Measurements from ENCODE around the gene PTPRN2. TPM values are rescaled to one million over a fixed set of nuclear protein-coding genes. Genes with fewer than 3 reads are reported as not detected.

The PTPRN2 gene
- polyA plus RNA-seq, 4 donors = 7.4 to 9.6 (median 8.8) TPM

DNA sequence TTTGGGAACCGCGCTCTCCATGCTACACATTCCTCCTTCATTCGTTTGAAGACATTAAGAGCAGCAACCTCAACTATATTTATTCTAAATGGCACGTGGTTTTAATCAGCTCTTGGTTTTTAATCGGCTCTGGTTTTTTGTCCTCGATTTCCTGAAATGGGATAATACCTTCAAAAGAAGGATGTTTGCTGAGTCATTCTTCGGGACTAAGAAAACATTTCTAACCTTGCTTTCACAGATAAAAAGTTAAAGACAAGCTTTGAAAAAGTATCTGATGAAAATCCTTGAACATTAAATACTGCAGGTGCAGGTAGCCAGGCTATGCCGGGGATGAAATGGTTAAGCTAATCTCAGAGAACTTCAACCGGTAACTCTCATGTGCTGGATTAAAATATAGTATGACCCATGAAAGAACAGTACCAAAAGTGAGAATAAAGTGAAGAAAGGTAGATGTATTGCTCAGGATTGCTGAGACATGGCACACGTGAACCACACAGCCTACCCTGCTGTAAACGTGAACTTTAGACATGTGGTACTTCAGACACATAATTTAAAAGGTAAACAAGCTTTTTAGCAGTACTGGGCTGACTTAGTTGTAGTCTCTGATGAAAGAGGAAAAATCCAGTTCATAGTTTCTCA lies 89.1 kb downstream of the PTPRN2 start:
- DNase-seq (ENCODE audit: low read depth in 4 of 4, low spot score in 3 of 4) = no peak

DNA sequence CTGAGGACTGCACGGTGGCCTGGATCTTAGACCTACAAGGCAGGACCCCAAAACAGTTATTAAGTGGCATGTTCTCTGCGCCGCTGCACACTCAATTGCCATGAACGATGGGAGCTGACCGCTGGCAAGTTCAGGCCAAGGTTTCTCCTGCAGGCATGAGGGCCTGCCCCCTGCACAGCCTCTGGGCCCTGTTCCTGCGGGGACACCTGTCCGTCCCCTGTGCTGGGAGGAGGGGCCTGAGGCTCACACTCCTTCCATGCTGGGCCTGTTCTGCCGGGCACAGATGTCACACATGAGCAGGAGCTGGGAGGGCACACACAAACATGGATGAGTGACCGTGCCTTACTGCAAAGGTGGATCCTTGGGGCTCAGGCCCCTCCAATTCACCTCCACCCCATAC lies 90.0 kb downstream of the PTPRN2 start:
- DNase-seq (ENCODE audit: low read depth in 4 of 4, low spot score in 3 of 4) = no peak

GRCh38 chr7:158495786-158496185 lies 91.8 kb downstream of the PTPRN2 start:
- DNase-seq (ENCODE audit: low read depth in 4 of 4, low spot score in 3 of 4) = peak in 3 of 4 donors; percentile 12 to 22 (median 20)

- no peak for DNase-seq (ENCODE audit: low read depth in 4 of 4, low spot score in 3 of 4)
These were observed 92.4 kb downstream of the PTPRN2 start for GRCh38 chr7:158495216-158495615.

- no peak for DNase-seq (ENCODE audit: low read depth in 4 of 4, low spot score in 3 of 4)
These were observed 93.0 kb downstream of the PTPRN2 start for GRCh38 chr7:158494643-158495042.

DNA sequence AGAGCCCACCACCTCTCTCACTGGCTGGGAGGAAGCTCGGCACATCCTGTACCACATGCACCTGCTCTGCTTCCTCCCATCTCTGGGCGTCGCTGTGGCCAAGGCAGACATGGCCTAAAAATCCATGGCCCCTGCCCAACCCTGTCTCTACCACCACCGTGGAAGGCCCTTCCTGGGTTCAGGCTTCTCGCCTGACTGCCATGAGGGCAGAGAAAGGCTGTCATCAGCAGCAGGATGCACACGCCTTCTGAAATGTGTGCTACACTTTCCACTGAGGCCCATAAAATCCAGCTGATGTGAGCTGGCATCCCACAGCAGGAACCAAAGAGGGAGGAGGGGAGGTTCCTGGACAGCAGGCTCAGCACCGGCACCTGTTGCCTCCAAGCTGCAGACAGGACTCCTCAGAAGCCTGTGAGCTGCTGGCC lies 93.4 kb downstream of the PTPRN2 start:
- no peak for DNase-seq (ENCODE audit: low read depth in 4 of 4, low spot score in 3 of 4)

DNA sequence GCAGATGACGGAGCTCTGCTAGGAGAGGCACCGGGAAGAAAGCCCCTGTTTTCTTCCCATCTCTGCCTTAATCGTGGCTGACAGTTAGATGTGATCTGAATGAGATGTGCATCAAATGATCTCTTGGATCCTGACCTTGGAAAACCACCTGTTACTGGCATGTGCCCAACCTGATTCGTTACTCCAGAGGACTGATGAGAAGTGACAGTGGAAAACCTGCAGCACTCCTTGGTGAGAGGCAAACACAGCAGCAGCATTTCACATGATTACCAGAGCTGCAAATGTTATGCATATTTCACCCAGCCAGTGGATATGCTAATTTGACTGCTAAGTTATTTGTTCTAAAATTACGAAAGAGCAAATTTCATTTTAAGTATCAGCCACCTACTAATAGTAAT lies 95.3 kb downstream of the PTPRN2 start:
- no peak for DNase-seq (ENCODE audit: low read depth in 4 of 4, low spot score in 3 of 4)

- DNase-seq (ENCODE audit: low read depth in 4 of 4, low spot score in 3 of 4) = no peak
These were observed 96.5 kb downstream of the PTPRN2 start for GRCh38 chr7:158491094-158491493.

DNA sequence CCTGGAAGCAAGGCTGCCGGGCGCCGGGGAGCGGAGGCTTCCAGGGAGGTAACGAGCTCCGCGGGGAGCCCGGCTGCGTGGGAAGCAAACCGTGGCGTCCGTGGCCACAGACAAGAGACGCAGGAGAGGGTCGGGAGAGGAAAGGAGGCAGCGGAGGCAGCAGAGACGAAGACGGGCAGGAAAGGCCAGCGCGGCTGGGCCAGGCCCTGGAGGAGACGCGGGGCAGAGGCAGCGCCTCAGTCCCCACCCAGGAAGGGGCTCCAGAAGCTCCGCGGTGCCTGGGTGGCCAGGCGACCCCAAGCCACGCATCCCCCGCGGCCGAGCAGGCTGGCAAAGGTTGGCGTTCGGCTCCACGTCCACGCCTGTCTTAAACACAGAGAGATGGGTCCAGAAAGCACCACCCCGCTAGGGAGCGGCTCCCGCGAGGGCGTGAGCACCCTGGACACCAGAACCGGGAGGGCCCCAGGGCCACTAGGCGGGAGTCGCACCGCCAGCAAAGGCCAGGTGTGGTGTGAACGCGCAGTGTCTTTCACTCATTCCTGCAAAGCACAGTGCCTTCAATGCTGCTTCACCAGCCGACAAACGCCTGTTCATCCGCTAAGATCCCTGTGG lies 97.3 kb downstream of the PTPRN2 start:
- DNase-seq (ENCODE audit: low read depth in 4 of 4, low spot score in 3 of 4) = no peak

DNA sequence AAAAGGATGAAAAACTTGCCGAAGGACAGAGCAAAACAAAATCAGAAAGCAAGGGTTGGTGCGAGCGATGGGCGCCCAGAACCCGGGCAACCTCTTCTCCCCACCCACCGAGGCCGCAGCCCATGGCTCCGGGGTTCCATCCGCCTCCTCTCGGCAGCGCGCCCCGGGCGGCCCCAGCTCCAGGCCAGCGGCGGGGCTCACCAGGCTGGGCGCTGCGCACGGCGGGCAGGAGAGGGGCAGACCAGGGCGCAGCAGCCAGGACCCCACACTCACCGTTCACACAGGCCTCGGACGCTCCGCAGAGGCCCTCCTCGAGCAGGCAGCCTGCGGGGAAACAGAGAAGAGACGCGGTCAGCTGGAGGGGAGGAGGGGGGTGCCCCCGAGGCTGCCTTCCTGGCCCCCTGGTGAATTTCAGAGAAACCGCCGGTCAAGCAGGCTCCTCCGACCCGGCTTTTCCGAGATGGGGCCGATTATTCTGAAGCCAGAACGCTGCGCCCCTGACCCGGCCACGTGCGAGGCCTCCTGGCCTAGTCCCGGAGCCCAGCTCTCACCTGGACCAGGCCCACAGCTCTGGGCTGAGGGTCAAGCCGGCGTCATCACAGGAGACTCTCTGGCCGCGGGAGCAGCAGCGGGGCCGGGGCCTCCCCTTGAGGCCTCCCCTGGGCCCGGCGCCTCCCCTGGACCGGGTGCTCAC lies 98.0 kb downstream of the PTPRN2 start:
- DNase-seq (ENCODE audit: low read depth in 4 of 4, low spot score in 3 of 4) = no peak

DNA sequence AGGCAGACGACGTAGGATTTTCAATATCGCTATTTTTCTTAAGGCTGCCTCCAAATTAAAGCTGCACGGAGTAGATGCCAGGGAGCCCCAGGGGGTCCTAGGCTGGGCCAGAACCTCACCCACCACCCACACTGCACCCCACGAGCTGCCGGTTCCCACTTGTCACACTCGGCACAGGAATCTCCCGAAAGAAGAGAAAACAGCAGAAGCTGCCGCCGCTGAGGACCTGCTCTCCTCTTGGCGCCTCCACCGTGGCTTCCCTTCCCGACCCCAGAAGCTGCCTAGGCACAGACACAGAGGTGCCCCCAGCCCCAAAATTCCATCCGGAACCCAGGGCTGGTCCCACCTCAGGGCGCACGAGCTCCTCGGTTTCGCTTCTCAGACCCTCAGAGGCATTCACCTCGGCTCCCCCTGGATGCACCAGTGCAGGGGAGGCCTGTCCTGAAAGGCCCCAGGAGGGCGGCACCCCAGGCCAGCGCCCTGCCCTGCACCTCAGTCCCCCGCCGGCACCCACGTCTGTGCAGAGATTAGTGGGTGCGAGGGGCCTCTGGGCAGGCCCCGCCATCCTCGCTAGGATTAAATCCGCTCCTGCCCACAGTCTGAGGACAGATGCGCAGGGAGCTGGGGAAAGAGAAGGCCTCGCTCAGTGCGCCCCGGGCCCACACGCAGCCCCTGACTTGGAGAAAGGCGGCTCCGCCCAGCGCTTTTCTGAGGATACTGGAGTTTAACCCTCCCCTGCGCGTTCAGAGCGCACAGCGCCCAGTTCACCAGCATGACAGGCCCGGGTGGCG lies 99.2 kb downstream of the PTPRN2 start:
- DNase-seq (ENCODE audit: low read depth in 4 of 4, low spot score in 3 of 4) = no peak

DNA sequence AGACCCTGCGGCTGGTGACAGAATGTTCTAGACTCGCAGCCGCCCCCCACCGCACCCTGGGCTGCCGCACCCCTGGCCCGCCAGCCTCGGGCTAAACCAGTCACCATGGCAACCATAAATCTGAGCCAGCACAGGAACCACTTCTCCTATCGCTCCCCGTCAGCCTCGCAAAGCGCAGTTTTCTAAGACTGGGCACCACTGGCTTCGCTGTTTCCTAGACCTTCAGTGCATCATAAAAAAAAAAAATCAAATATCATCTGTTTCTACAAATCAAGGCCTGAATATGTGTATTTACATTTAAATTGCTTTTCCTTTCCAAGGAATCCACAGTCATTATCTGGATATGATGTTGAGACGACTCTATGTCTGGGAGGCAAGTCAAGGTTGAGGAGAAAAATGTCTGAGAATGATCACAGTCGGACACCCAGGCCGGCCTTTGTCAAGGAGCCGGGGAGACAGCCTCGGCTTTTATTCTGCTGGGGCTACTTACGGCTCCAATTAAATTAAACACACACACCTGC lies 99.9 kb downstream of the PTPRN2 start:
- no peak for DNase-seq (ENCODE audit: low read depth in 4 of 4, low spot score in 3 of 4)

DNA sequence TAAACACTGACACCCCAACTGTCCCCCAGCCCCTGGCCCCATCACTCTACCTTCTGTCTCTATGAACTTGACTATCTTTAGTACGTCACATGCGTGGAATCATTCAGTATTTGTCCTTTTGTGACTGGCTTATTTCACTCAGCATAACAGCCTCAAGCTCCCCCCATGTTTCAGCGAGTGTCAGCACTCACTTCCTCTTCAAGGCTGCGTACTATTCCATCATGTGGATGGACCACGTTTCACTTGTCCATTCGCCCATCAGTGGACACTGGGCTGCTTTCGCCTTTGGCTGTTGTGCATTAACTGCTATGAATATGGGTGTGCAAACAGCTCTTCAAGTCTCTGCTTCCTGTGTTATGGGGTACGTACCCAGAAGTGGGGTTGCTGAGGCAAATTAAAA lies 100.7 kb downstream of the PTPRN2 start:
- DNase-seq (ENCODE audit: low read depth in 4 of 4, low spot score in 3 of 4) = no peak

DNA sequence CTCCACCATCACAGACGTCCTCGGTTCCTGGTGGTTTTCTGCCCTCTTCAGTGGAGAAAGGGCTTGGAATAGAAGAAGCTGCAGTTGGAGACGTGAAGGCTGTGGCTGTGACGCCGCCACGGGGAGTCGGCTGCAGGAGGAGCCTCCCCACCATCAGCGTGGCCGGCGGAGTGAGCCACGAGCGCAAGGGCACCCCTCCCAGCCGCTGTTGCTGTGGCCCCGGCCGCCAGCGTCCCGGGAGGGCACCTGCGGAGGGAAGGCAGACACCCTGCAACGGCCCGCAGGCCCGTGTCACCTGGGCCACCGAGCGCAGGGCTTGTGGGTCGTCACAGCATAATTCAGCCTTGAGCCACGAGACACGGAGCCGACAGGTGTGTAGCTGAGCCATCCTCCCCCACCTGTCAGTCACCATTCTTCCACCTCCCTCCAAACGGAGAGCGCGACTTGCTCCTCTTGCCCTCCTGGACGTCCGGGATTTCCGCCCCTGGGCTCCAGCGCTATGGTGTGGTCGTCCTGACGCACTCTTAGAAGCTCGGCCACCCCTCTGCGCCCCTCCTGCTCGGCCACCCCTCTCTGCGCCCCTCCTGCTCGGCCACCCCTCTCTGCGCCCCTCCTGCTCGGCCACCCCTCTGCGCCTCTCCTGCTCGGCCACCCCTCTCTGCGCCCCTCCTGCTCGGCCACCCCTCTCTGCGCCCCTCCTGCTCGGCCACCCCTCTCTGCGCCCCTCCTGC lies 102.7 kb downstream of the PTPRN2 start:
- no peak for DNase-seq (ENCODE audit: low read depth in 4 of 4, low spot score in 3 of 4)

- no peak for DNase-seq (ENCODE audit: low read depth in 4 of 4, low spot score in 3 of 4)
These were observed 105.1 kb downstream of the PTPRN2 start for GRCh38 chr7:158482480-158482879.

DNA sequence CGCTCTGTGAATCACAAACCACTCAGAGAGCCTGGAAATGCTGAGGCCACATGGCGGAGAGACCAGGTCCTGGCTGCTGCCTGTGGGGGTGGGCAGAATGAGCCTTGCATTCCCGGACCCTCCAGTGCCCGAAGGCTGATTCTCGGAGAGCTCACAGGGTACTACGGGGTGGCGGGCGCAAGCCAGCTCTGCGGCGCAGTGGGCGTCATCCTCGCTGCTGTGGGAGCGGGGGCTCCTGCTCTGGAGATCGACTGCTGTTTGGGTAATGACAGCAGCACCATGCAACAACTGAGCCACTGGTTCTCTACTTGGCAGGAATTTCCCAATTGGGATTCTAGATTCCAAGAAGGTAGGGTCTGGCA lies 108.0 kb downstream of the PTPRN2 start:
- no peak for DNase-seq (ENCODE audit: low read depth in 4 of 4, low spot score in 3 of 4)

- no peak for DNase-seq (ENCODE audit: low read depth in 4 of 4, low spot score in 3 of 4)
These were observed 108.5 kb downstream of the PTPRN2 start for GRCh38 chr7:158479021-158479663.

GRCh38 chr7:158477866-158478265 lies 109.8 kb downstream of the PTPRN2 start:
- DNase-seq (ENCODE audit: low read depth in 4 of 4, low spot score in 3 of 4) = no peak

GRCh38 chr7:158476331-158476932 lies 111.2 kb downstream of the PTPRN2 start:
- DNase-seq (ENCODE audit: low read depth in 4 of 4, low spot score in 3 of 4) = no peak

GRCh38 chr7:158475679-158476052 lies 112.0 kb downstream of the PTPRN2 start:
- DNase-seq (ENCODE audit: low read depth in 4 of 4, low spot score in 3 of 4) = no peak

All from right renal pelvis (tissue), 4 donors.